LNCAP (cell line): Measurements from ENCODE around the gene ZFYVE1.

Source experiments
- CTCF ChIP-seq: fragments of 450-650 bp; IDR thresholded peaks from 2 replicates; pipeline ENCODE4 v1.5.1; 2017; ENCODE audit warnings: mild to moderate bottlenecking

ZFYVE1 gene

GRCh38 chr14:73008501-73008900 is 18.4 kb downstream of the ZFYVE1 start:
- TF ChIP-seq CTCF, result no peak

GRCh38 chr14:73007835-73008234 is 19.1 kb downstream of the ZFYVE1 start:
- TF ChIP-seq CTCF, result no peak

- no peak for TF ChIP-seq CTCF
Observed at GRCh38 chr14:73003681-73004080, 23.2 kb downstream of the ZFYVE1 start.

- TF ChIP-seq CTCF, result no peak
Observed at GRCh38 chr14:73000073-73000472, 26.8 kb downstream of the ZFYVE1 start.

- no peak for TF ChIP-seq CTCF
Observed at GRCh38 chr14:72999316-72999715, 27.6 kb downstream of the ZFYVE1 start.

- TF ChIP-seq CTCF, result no peak
Observed at GRCh38 chr14:72998252-72998903, 28.5 kb downstream of the ZFYVE1 start.

GRCh38 chr14:72996916-72997315 is 30.0 kb downstream of the ZFYVE1 start:
- TF ChIP-seq CTCF, result no peak

GRCh38 chr14:72990171-72990570 is 36.7 kb downstream of the ZFYVE1 start:
- no peak for TF ChIP-seq CTCF
